HepG2 (cell line): ENCODE measurements around the gene CAPRIN2. TPM values are rescaled to one million over a fixed set of nuclear protein-coding genes. Genes with fewer than 3 reads are reported as not detected.

ENCODE experiments used
- ASH2L ChIP-seq: fragments of 300-600, 200-600 bp; sonication (generic); IDR thresholded peaks from 2 replicates; pipeline ENCODE4 v1.7.0; 2017; ENCODE audit warnings: low read depth, mild to moderate bottlenecking, moderate library complexity, mixed read lengths, low read length; ENCODE audit not compliant: insufficient read length
- CSRNP2 ChIP-seq: sonication (generic); formaldehyde crosslinking; conservative IDR thresholded peaks from 2 replicates; pipeline ENCODE4 v1.8.0; 2022; ENCODE audit warnings: low read depth, missing genetic modification reagents
- GLMP ChIP-seq: sonication (generic); formaldehyde crosslinking; IDR thresholded peaks from 2 replicates; pipeline ENCODE4 v1.9.0; 2021; ENCODE audit warnings: missing genetic modification reagents, mild to moderate bottlenecking, borderline replicate concordance
- GTF2F1 ChIP-seq: fragments of 150-350 bp; IDR thresholded peaks from 2 replicates; pipeline ENCODE4 v1.6.1; 2014; ENCODE audit warnings: low read length
- HNRNPH1 ChIP-seq: fragments of 200-400 bp; formaldehyde crosslinking; optimal IDR thresholded peaks from 2 replicates; pipeline ENCODE3; 2017; ENCODE audit warnings: mild to moderate bottlenecking, low read depth, low read length
- NFAT5 ChIP-seq: sonication (generic); formaldehyde crosslinking; IDR thresholded peaks from 2 replicates; pipeline ENCODE4 v1.4.0; 2020; ENCODE audit warnings: missing genetic modification reagents
- NKX3-1 ChIP-seq: sonication (generic); formaldehyde crosslinking; IDR thresholded peaks from 2 replicates; pipeline ENCODE4 v1.5.0; 2020; ENCODE audit warnings: missing genetic modification reagents
- SALL2 ChIP-seq: sonication (generic); formaldehyde crosslinking; IDR thresholded peaks from 2 replicates; pipeline ENCODE4 v1.8.1; 2023; ENCODE audit warnings: mild to moderate bottlenecking, missing genetic modification reagents, inconsistent platforms
- TBL1XR1 ChIP-seq: fragments of 150-350 bp; IDR thresholded peaks from 2 replicates; pipeline ENCODE4 v1.6.1; 2014; ENCODE audit warnings: borderline replicate concordance, low read length; ENCODE audit not compliant: partially characterized antibody
- ZNF251 ChIP-seq: sonication (generic); formaldehyde crosslinking; IDR thresholded peaks from 2 replicates; pipeline ENCODE4 v1.9.0; 2021; ENCODE audit warnings: mild to moderate bottlenecking, missing genetic modification reagents
- ZNF280B ChIP-seq: sonication (generic); formaldehyde crosslinking; IDR thresholded peaks from 2 replicates; pipeline ENCODE4 v1.5.0; 2020; ENCODE audit warnings: missing genetic modification reagents, mild to moderate bottlenecking, borderline replicate concordance
- ZNF790 ChIP-seq: sonication (generic); formaldehyde crosslinking; IDR thresholded peaks from 2 replicates; pipeline ENCODE4 v1.8.0; 2022; ENCODE audit warnings: missing genetic modification reagents, mild to moderate bottlenecking, borderline replicate concordance
- polyA plus RNA-seq, 8 experiments: library from polyadenylated mRNA; depleted of rRNA in 3 of 8; stranded (reverse) in 7 of 8; unstranded in 1 of 8; fragments of >200 nt; fragmentation: Illumina TruSeq in 4 of 8; extraction: Trizol in 4 of 8; gene quantifications; 2 replicates each; pipeline versions ENCODE4 v1.2.1 to v1.2.3, GENCODE V29; 2011 to 2016; ENCODE audit warnings: low read depth in 4 of 8, missing spikeins in 1 of 8, mixed read lengths in 1 of 8; ENCODE audit not compliant: insufficient read depth in 1 of 8
- total RNA-seq, 5 experiments: library from RNA; depleted of rRNA; stranded (reverse); fragments of >200 nt; fragmentation: Illumina TruSeq; extraction: Trizol; gene quantifications; 2 replicates each; pipeline ENCODE4 v1.2.3, GENCODE V29; 2016; ENCODE audit warnings: low read depth in 1 of 5

The CAPRIN2 gene
- total and polyA plus RNA-seq, 2 of the 13 experiments (the other 11 are each of a cell fraction or from before 2014, with no cell fraction given): 21.7 to 30.6 TPM

- TF ChIP-seq NKX3-1 (CRISPR knock-in tag) (no peak), ASH2L (no peak), GTF2F1 (no peak), GLMP (CRISPR knock-in tag) (no peak), ZNF280B (CRISPR knock-in tag) (no peak), NFAT5 (no peak), ZNF790 (CRISPR knock-in tag) (no peak), SALL2 (0 out of 2 replicates have a peak, but pooled peaks have one; percentile 21), HNRNPH1 (no peak), TBL1XR1 (no peak), ZNF251 (CRISPR knock-in tag) (no peak), CSRNP2 (CRISPR knock-in tag) (no peak)
Observed at GRCh38 chr12:30794591-30795409, 40.0 kb upstream of the CAPRIN2 start (continued).
